ENCODE results near the gene HCN2. TPM values are rescaled to one million over a fixed set of nuclear protein-coding genes. Genes with fewer than 3 reads are reported as not detected.

The HCN2 gene
- total RNA-seq, 1 experiment from 2014 or later, result 0.04 TPM

GRCh38 chr19:588093-588740 is 1.5 kb upstream of the HCN2 start:
- BruUV-seq (replicated peaks), result no TSS peak
- Histone ChIP-seq H3K27ac (ENCODE audit: low read length) (no peak overlapping the region), H3K4me1 (ENCODE audit: insufficient read depth, low read length) (peaks cover 10% of the 10 kb centered on the region), H3K4me2 (ENCODE audit: low read length) (peak overlapping the region; percentile 74), H3K9ac (ENCODE audit: low read length) (no peak overlapping the region), H3K79me2 (ENCODE audit: low read length) (no peaks in the 10 kb centered on the region), H3K9me2 (replicated peaks; ENCODE audit: low read length) (no peaks in the 10 kb centered on the region), H4K20me1 (ENCODE audit: low read length) (no peaks in the 10 kb centered on the region), H3F3A (ENCODE audit: low read length, unreplicated experiment) (no peaks in the 10 kb centered on the region), H3K27me3 (ENCODE audit: low read length) (peaks cover 7% of the 10 kb centered on the region; the same call in 1 of the 2 replicates), H3K4me3 (ENCODE audit: low read length) (peak overlapping the region; percentile 38; the same call in 1 of the 2 replicates), H3K36me3 (ENCODE audit: low read depth, low read length) (no peaks in the 10 kb centered on the region; the same call in 1 of the 2 replicates), H2AFZ (ENCODE audit: low read length) (no peak overlapping the region), H3K9me3 (ENCODE audit: low read length) (no peaks in the 10 kb centered on the region)
- ChIA-PET POLR2A (ENCODE audit: unreplicated experiment) (no interaction called here), CTCF (no interaction called here)
- ATAC-seq (peak; percentile 33), DNase-seq (peak; percentile 78)
- intact Hi-C loops (cut with micrococcal nuclease), result loop anchor here (5.0 kb wide), 1 partner anchor 144 kb away; no protein-coding TSS in a partner anchor
- TF ChIP-seq EZH2phosphoT487 (IDR thresholded peaks at IDR 0.05; ENCODE audit: borderline replicate concordance, low read length) (no peak), CTCF (conservative IDR thresholded peaks at IDR 0.05; ENCODE audit: low read depth, low read length) (peak; percentile 64)

- peaks cover 7% of the 10 kb centered on the region; the same call in 1 of the 2 replicates for H3K27me3 ChIP-seq (ENCODE audit: low read length)
- H3K79me2 ChIP-seq (ENCODE audit: low read length), result no peaks in the 10 kb centered on the region
- BruUV-seq (replicated peaks), result no TSS peak
- H2AFZ ChIP-seq (ENCODE audit: low read length), result no peak overlapping the region
- H3K9me3 ChIP-seq (ENCODE audit: low read length), result no peaks in the 10 kb centered on the region
- H4K20me1 ChIP-seq (ENCODE audit: low read length), result no peaks in the 10 kb centered on the region
- no peak overlapping the region for H3K27ac ChIP-seq (ENCODE audit: low read length)
- DNase-seq, result no peak
- no peak overlapping the region for H3K4me3 ChIP-seq (ENCODE audit: low read length)
- H3K4me2 ChIP-seq (ENCODE audit: low read length), result peak overlapping the region; percentile 74
- H3F3A ChIP-seq (ENCODE audit: low read length, unreplicated experiment), result no peaks in the 10 kb centered on the region
- no peak for TF ChIP-seq EZH2phosphoT487 (IDR thresholded peaks at IDR 0.05; ENCODE audit: borderline replicate concordance, low read length)
- no peak overlapping the region for H3K9ac ChIP-seq (ENCODE audit: low read length)
- no peak for ATAC-seq
- CTCF ChIA-PET, result interaction anchor here (0.6 kb wide), 1 partner anchor 15 kb away, joined by 3 read pairs; no protein-coding TSS in a partner anchor
- H3K36me3 ChIP-seq (ENCODE audit: low read depth, low read length), result no peaks in the 10 kb centered on the region
- peaks cover 10% of the 10 kb centered on the region for H3K4me1 ChIP-seq (ENCODE audit: insufficient read depth, low read length)
- intact Hi-C loops (cut with micrococcal nuclease), result loop anchor here (5.0 kb wide), 1 partner anchor 143 kb away; no protein-coding TSS in a partner anchor
- H3K9me2 ChIP-seq (replicated peaks; ENCODE audit: low read length), result no peaks in the 10 kb centered on the region
- POLR2A ChIA-PET (ENCODE audit: unreplicated experiment), result no interaction called here
Measured at GRCh38 chr19:588741-589692, 664 bp upstream of the HCN2 start.

- TF ChIP-seq EZH2 (IDR thresholded peaks at IDR 0.05; ENCODE audit: low read length, unreplicated experiment), result no peak
- no peak for TF ChIP-seq CTCF (conservative IDR thresholded peaks at IDR 0.05; ENCODE audit: low read depth, low read length)
- TF ChIP-seq EZH2phosphoT487 (IDR thresholded peaks at IDR 0.05; ENCODE audit: borderline replicate concordance, low read length), result no peak
- H3K9ac ChIP-seq (ENCODE audit: low read length), result no peak overlapping the region
- ChIA-PET POLR2A (ENCODE audit: unreplicated experiment) (no interaction called here), CTCF (no interaction called here)
- DNase-seq (peak; percentile 11), ATAC-seq (no peak)
- no peaks in the 10 kb centered on the region for H3K79me2 ChIP-seq (ENCODE audit: low read length)
- no peak overlapping the region for H2AFZ ChIP-seq (ENCODE audit: low read length)
- no TSS peak for BruUV-seq (replicated peaks)
- peaks cover 7% of the 10 kb centered on the region; the same call in 1 of the 2 replicates for H3K27me3 ChIP-seq (ENCODE audit: low read length)
- H3K4me2 ChIP-seq (ENCODE audit: low read length), result no peak overlapping the region
- intact Hi-C loops (cut with micrococcal nuclease), result no loop called here
- H4K20me1 ChIP-seq (ENCODE audit: low read length), result no peaks in the 10 kb centered on the region
- peaks cover 10% of the 10 kb centered on the region for H3K4me1 ChIP-seq (ENCODE audit: insufficient read depth, low read length)
- no peaks in the 10 kb centered on the region for H3F3A ChIP-seq (ENCODE audit: low read length, unreplicated experiment)
- H3K27ac ChIP-seq (ENCODE audit: low read length), result no peak overlapping the region
- H3K4me3 ChIP-seq (ENCODE audit: low read length), result no peak overlapping the region
- no peaks in the 10 kb centered on the region for H3K9me2 ChIP-seq (replicated peaks; ENCODE audit: low read length)
- no peaks in the 10 kb centered on the region for H3K36me3 ChIP-seq (ENCODE audit: low read depth, low read length)
- H3K9me3 ChIP-seq (ENCODE audit: low read length), result no peaks in the 10 kb centered on the region
Measured at GRCh38 chr19:590396-590745, 690 bp downstream of the HCN2 start.
